ENCODE data around the gene STAB1. TPM values are rescaled to one million over a fixed set of nuclear protein-coding genes. Genes with fewer than 3 reads are reported as not detected.

The STAB1 gene
- total RNA-seq, 4 donors from 2014 or later: 101 to 127 (median 118) TPM

DNA sequence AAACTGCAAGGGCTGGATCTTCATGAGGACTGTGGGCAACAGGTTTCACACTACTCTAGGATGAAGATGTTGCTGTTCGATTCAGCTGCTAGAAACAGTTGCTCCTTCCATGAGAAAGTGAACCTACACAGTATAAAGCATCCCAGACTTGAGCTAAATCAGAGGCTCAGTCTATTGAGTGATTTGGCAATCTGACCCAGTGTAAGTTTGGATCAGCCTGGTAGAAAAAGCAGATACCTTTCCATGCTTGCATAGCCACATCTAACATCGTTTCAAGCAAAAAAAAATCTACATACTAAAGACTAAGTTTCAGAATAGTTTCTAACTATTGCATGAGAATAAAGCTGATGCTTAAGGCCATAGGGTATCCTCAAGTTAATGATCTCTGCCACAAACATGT is 45.9 kb downstream of the STAB1 start:
- WGBS: 91% methylated on average over 2 of the region's 2 CpGs
- peaks cover 34 to 43% (median 37%) of the 10 kb centered on the region in 4 donors for H3K4me1 ChIP-seq
- no peak for DNase-seq (ENCODE audit: extremely low spot score)
- H3K36me3 ChIP-seq: peaks cover 0 to 39% (median 18%) of the 10 kb centered on the region in 4 donors
- H3K27ac ChIP-seq (replicated peaks in 1 of 4): no peak overlapping the region
- intact Hi-C loops (cut with DNase I): no loop called here
- no peaks in the 10 kb centered on the region for H3K9me3 ChIP-seq
- no peaks in the 10 kb centered on the region for H3K27me3 ChIP-seq
- no peak for TF ChIP-seq POLR2AphosphoS5 (IDR thresholded peaks at IDR 0.05)
- TF ChIP-seq, protein P1, sequence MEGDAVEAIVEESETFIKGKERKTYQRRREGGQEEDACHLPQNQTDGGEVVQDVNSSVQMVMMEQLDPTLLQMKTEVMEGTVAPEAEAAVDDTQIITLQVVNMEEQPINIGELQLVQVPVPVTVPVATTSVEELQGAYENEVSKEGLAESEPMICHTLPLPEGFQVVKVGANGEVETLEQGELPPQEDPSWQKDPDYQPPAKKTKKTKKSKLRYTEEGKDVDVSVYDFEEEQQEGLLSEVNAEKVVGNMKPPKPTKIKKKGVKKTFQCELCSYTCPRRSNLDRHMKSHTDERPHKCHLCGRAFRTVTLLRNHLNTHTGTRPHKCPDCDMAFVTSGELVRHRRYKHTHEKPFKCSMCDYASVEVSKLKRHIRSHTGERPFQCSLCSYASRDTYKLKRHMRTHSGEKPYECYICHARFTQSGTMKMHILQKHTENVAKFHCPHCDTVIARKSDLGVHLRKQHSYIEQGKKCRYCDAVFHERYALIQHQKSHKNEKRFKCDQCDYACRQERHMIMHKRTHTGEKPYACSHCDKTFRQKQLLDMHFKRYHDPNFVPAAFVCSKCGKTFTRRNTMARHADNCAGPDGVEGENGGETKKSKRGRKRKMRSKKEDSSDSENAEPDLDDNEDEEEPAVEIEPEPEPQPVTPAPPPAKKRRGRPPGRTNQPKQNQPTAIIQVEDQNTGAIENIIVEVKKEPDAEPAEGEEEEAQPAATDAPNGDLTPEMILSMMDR (IDR thresholded peaks at IDR 0.05): no peak
- TF ChIP-seq EP300 (IDR thresholded peaks at IDR 0.05): no peak
- no peak for TF ChIP-seq POLR2A (IDR thresholded peaks at IDR 0.05; ENCODE audit: low read depth)
- no peak overlapping the region for H3K4me3 ChIP-seq

GRCh38 chr3:52544937-52545336 is 49.8 kb downstream of the STAB1 start:
- Histone ChIP-seq H3K9me3 (no peaks in the 10 kb centered on the region), H3K4me1 (peaks cover 2 to 8% (median 7%) of the 10 kb centered on the region in 4 donors), H3K27me3 (no peaks in the 10 kb centered on the region), H3K36me3 (peaks cover 20 to 71% (median 49%) of the 10 kb centered on the region in 4 donors), H3K4me3 (no peak overlapping the region), H3K27ac (replicated peaks in 1 of 4) (no peak overlapping the region)
- DNase-seq (ENCODE audit: extremely low spot score): no peak
- intact Hi-C loops (cut with DNase I): no loop called here
- TF ChIP-seq POLR2A (IDR thresholded peaks at IDR 0.05; ENCODE audit: low read depth) (no peak), EP300 (IDR thresholded peaks at IDR 0.05) (no peak), POLR2AphosphoS5 (IDR thresholded peaks at IDR 0.05) (no peak)
- TF ChIP-seq, protein P1 (IDR thresholded peaks at IDR 0.05): no peak
- WGBS: 89% methylated on average over 4 of the region's 4 CpGs

DNA sequence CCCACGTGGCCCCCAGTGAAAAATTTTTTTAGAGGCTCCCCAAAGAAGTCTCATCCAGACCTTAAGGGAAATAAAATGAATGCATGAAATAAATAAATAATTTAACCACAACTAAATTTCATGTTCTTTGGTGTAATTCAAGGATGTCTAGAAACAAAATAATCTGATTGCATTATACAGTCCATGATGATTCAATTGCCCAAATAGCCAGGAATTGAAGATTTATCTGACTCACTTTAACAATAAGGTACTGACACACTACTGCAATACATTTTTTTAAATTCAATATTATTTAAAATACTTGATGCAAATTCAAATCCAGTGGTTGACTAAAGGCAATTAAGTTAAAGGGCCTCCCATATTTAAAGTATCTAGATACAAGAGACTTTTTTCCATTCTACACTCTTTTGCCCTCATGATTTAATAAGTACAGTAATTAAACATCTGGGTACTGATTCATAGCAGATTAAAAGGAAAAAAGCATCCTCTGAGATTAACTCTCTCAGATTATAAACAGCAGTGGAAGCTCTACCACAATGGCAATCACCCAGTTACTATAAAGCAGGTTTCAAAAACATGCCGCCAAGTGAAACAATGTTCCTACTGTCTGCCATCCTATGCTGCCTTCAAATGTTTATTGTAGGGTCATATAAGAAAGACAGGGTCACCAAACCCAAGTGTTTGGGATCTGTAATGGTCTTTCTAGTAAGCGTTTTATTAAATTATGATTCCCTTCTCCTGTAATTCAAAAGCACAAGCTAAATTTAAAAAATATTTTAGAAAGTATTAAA is 51.2 kb downstream of the STAB1 start:
- intact Hi-C loops (cut with DNase I): no loop called here
- H3K4me3 ChIP-seq: no peak overlapping the region
- H3K36me3 ChIP-seq: peaks cover 23 to 77% (median 56%) of the 10 kb centered on the region in 4 donors
- peaks cover 0 to 13% (median 3%) of the 10 kb centered on the region in 4 donors for H3K4me1 ChIP-seq
- H3K9me3 ChIP-seq: no peaks in the 10 kb centered on the region
- no peak for TF ChIP-seq POLR2AphosphoS5 (IDR thresholded peaks at IDR 0.05)
- no peak for TF ChIP-seq POLR2A (IDR thresholded peaks at IDR 0.05; ENCODE audit: low read depth)
- TF ChIP-seq, protein P1 (IDR thresholded peaks at IDR 0.05): no peak
- DNase-seq (ENCODE audit: extremely low spot score): no peak
- no peaks in the 10 kb centered on the region for H3K27me3 ChIP-seq
- no peak overlapping the region for H3K27ac ChIP-seq (replicated peaks in 1 of 4)
- 72% methylated on average over 3 of the region's 3 CpGs for WGBS

- 45% methylated on average over 2 of the region's 2 CpGs for WGBS
- H3K4me3 ChIP-seq: no peak overlapping the region
- H3K9me3 ChIP-seq: no peaks in the 10 kb centered on the region
- DNase-seq (ENCODE audit: extremely low spot score): no peak
- peaks cover 25 to 76% (median 61%) of the 10 kb centered on the region in 4 donors for H3K36me3 ChIP-seq
- no peaks in the 10 kb centered on the region for H3K27me3 ChIP-seq
- H3K27ac ChIP-seq (replicated peaks in 1 of 4): no peak overlapping the region
- no peak for TF ChIP-seq POLR2A (IDR thresholded peaks at IDR 0.05; ENCODE audit: low read depth)
- no peak for TF ChIP-seq EP300 (IDR thresholded peaks at IDR 0.05)
- TF ChIP-seq POLR2AphosphoS5 (IDR thresholded peaks at IDR 0.05): no peak
- TF ChIP-seq, protein P1 (IDR thresholded peaks at IDR 0.05): no peak
- peaks cover 0 to 10% (median 3%) of the 10 kb centered on the region in 4 donors for H3K4me1 ChIP-seq
- intact Hi-C loops (cut with DNase I): no loop called here
Measured at GRCh38 chr3:52547143-52547542, 52.0 kb downstream of the STAB1 start.
